ENCODE measurements around the gene JPH4. TPM values are rescaled to one million over a fixed set of nuclear protein-coding genes. Genes with fewer than 3 reads are reported as not detected.

Gene JPH4
- total RNA-seq, 1 experiment from 2014 or later = 50.1 TPM

- peak; percentile 2 for ATAC-seq
- H3K27me3 Mint-ChIP-seq (ENCODE audit: low read depth) = no peaks in the 10 kb centered on the region
- H3K27ac Mint-ChIP-seq = no peak overlapping the region
- no peaks in the 10 kb centered on the region; the same call in 1 of the 2 replicates for H3K4me1 Mint-ChIP-seq
- peak; percentile 64 for DNase-seq (ENCODE audit: low spot score)
- POLR2A ChIA-PET = interaction anchor here (0.6 to 7.8 kb wide), 9 partner anchors 8 to 303 kb away, joined by 3 to 100 read pairs (median 3); partner anchors contain the start of gene AP1G2
- H3K4me3 Mint-ChIP-seq = no peak overlapping the region
- CTCF ChIA-PET = interaction anchor here (0.9 to 3.9 kb wide), 8 partner anchors 11 to 70 kb away, joined by 4 to 30 read pairs (median 7); no protein-coding TSS in a partner anchor
- H3K9me3 Mint-ChIP-seq = no peaks in the 10 kb centered on the region
- no peaks in the 10 kb centered on the region for H3K36me3 Mint-ChIP-seq
- 0 out of 2 replicates have a peak, but pooled peaks have one; percentile 25 for TF ChIP-seq SP1 (CRISPR knock-in tag; conservative IDR thresholded peaks at IDR 0.05)
- TF ChIP-seq ESRRA (CRISPR knock-in tag; IDR thresholded peaks at IDR 0.05; ENCODE audit: borderline replicate concordance) = no peak
- TF ChIP-seq STAT6 (CRISPR knock-in tag; conservative IDR thresholded peaks at IDR 0.05; ENCODE audit: low read depth) = no peak
- TF ChIP-seq ZSCAN18 (CRISPR knock-in tag; IDR thresholded peaks at IDR 0.05) = no peak
- TF ChIP-seq ZNF232 (CRISPR knock-in tag; IDR thresholded peaks at IDR 0.05) = no peak
- peak; percentile 80; the same call in 1 of the 2 replicates for TF ChIP-seq ZBTB21 (CRISPR knock-in tag; IDR thresholded peaks at IDR 0.05; ENCODE audit: borderline replicate concordance)
- no peak for TF ChIP-seq ZNF121 (CRISPR knock-in tag; IDR thresholded peaks at IDR 0.05)
- TF ChIP-seq CREB1 (CRISPR knock-in tag; IDR thresholded peaks at IDR 0.05) = no peak
- TF ChIP-seq ZNF263 (CRISPR knock-in tag; IDR thresholded peaks at IDR 0.05; ENCODE audit: low read depth) = no peak
- no peak for TF ChIP-seq SMAD4 (CRISPR knock-in tag; IDR thresholded peaks at IDR 0.05)
- TF ChIP-seq ZNF219 (CRISPR knock-in tag; IDR thresholded peaks at IDR 0.05; ENCODE audit: borderline replicate concordance) = no peak
- 0 out of 2 replicates have a peak, but pooled peaks have one; percentile 32 for TF ChIP-seq TEAD1 (CRISPR knock-in tag; IDR thresholded peaks at IDR 0.05)
- TF ChIP-seq E2F1 (CRISPR knock-in tag; IDR thresholded peaks at IDR 0.05) = no peak
- TF ChIP-seq USF1 (CRISPR knock-in tag; IDR thresholded peaks at IDR 0.05) = no peak
- no peak for TF ChIP-seq ATF2 (CRISPR knock-in tag; IDR thresholded peaks at IDR 0.05; ENCODE audit: borderline replicate concordance, low read depth)
- TF ChIP-seq HMGXB4 (CRISPR knock-in tag; IDR thresholded peaks at IDR 0.05) = no peak
- no peak for TF ChIP-seq ZNF532 (CRISPR knock-in tag; IDR thresholded peaks at IDR 0.05; ENCODE audit: borderline replicate concordance)
These were observed 30.0 kb downstream of the JPH4 start for GRCh38 chr14:23548351-23549318.

All from WTC11 (cell line).